ENCODE measurements around the gene C12orf75. TPM values are rescaled to one million over a fixed set of nuclear protein-coding genes. Genes with fewer than 3 reads are reported as not detected.

Gene C12orf75
- total and polyA plus RNA-seq, 10 of the 15 experiments (the other 5 are each of a cell fraction or from before 2014, with no cell fraction given), result 40.7 to 411 (median 159) TPM

Other genes starting within 250 kb of the C12orf75 start
- 6.6 and 6.7 TPM in 2 replicates for gene ALDH1L2, start 246.2 kb upstream of the C12orf75 start, total RNA-seq (2014; rRNA removed)
- 6.5 and 6.9 TPM in 2 replicates for gene ALDH1L2, start 246.2 kb upstream of the C12orf75 start, total RNA-seq (2014; rRNA removed; fragmentation: Illumina TruSeq; extraction: Trizol)
- gene ALDH1L2, start 246.2 kb upstream of the C12orf75 start, total RNA-seq (2021), result 12.0 and 13.2 TPM in 2 replicates
- 0.15 and 0.45 TPM in 2 replicates for gene ALDH1L2, start 246.2 kb upstream of the C12orf75 start, polyA plus RNA-seq (2011; rRNA removed)
- gene ALDH1L2, start 246.2 kb upstream of the C12orf75 start, polyA plus RNA-seq (2014; fragmentation: Illumina TruSeq; extraction: Trizol), result 13.7 and 18.9 TPM in 2 replicates
- gene ALDH1L2, start 246.2 kb upstream of the C12orf75 start, polyA plus RNA-seq (2014; fragmentation: Nextera tagmentation; extraction: Ambion mirVana), result 1 to 10 TPM; 1.8 to 2.1 TPM
- gene ALDH1L2, start 246.2 kb upstream of the C12orf75 start, polyA plus RNA-seq (2014; rRNA removed), result 7.8 and 10.7 TPM in 2 replicates
- 10 to 100 TPM; 10.4 to 10.6 TPM for gene ALDH1L2, start 246.2 kb upstream of the C12orf75 start, polyA plus RNA-seq (2016; fragmentation: Nextera tagmentation; extraction: Ambion mirVana)
- gene WASHC4, start 223.0 kb upstream of the C12orf75 start, total RNA-seq (2014; rRNA removed), result 41.3 and 43.9 TPM in 2 replicates
- 46.2 and 50.3 TPM in 2 replicates for gene WASHC4, start 223.0 kb upstream of the C12orf75 start, total RNA-seq (2014; rRNA removed; fragmentation: Illumina TruSeq; extraction: Trizol)
- gene WASHC4, start 223.0 kb upstream of the C12orf75 start, total RNA-seq (2021), result 29.4 and 31.1 TPM in 2 replicates
- 50.6 and 88.5 TPM in 2 replicates for gene WASHC4, start 223.0 kb upstream of the C12orf75 start, polyA plus RNA-seq (2011; rRNA removed)
- gene WASHC4, start 223.0 kb upstream of the C12orf75 start, polyA plus RNA-seq (2014; fragmentation: Illumina TruSeq; extraction: Trizol), result 33.5 and 41.1 TPM in 2 replicates
- 10 to 100 TPM; 16.0 to 18.4 TPM for gene WASHC4, start 223.0 kb upstream of the C12orf75 start, polyA plus RNA-seq (2014; fragmentation: Nextera tagmentation; extraction: Ambion mirVana)
- 15.6 and 30.7 TPM in 2 replicates for gene WASHC4, start 223.0 kb upstream of the C12orf75 start, polyA plus RNA-seq (2014; rRNA removed)
- gene WASHC4, start 223.0 kb upstream of the C12orf75 start, polyA plus RNA-seq (2016; fragmentation: Nextera tagmentation; extraction: Ambion mirVana), result 10 to 100 TPM; 34.4 to 40.5 TPM
- 11.0 and 11.1 TPM in 2 replicates for gene APPL2, start 94.5 kb upstream of the C12orf75 start, total RNA-seq (2014; rRNA removed)
- gene APPL2, start 94.5 kb upstream of the C12orf75 start, total RNA-seq (2014; rRNA removed; fragmentation: Illumina TruSeq; extraction: Trizol), result 11.1 and 11.8 TPM in 2 replicates
- gene APPL2, start 94.5 kb upstream of the C12orf75 start, total RNA-seq (2021), result 6.3 and 8.2 TPM in 2 replicates
- 14.2 and 20.9 TPM in 2 replicates for gene APPL2, start 94.5 kb upstream of the C12orf75 start, polyA plus RNA-seq (2011; rRNA removed)
- gene APPL2, start 94.5 kb upstream of the C12orf75 start, polyA plus RNA-seq (2014; fragmentation: Illumina TruSeq; extraction: Trizol), result 11.6 and 24.1 TPM in 2 replicates
- 1 to 10 TPM; 1.9 to 3.0 TPM for gene APPL2, start 94.5 kb upstream of the C12orf75 start, polyA plus RNA-seq (2014; fragmentation: Nextera tagmentation; extraction: Ambion mirVana)
- 6.8 and 8.7 TPM in 2 replicates for gene APPL2, start 94.5 kb upstream of the C12orf75 start, polyA plus RNA-seq (2014; rRNA removed)
- gene APPL2, start 94.5 kb upstream of the C12orf75 start, polyA plus RNA-seq (2016; fragmentation: Nextera tagmentation; extraction: Ambion mirVana), result 1 to 10 TPM; 4.1 to 6.1 TPM